ENCODE measurements around the gene SCML2. TPM values are rescaled to one million over a fixed set of nuclear protein-coding genes. Genes with fewer than 3 reads are reported as not detected.
"Not testable (repeated sequence)": the region's sequence is repeated elsewhere in the genome, so short reads cannot be mapped to it uniquely, and the experiment has no call there.

Gene SCML2
- total RNA-seq (2014; rRNA removed; shearing (Covaris generic)): 4.5 and 5.0 TPM in 2 replicates

- peak; percentile 50 for DNase-seq (ENCODE audit: low read depth)
Measured at GRCh38 chrX:18354369-18355223, at the start of gene SCML2. Gene SCML2, minus strand, starts transcription at chrX:18354688. Its CDS starts 20,617 bp downstream, at chrX:18334071.

DNA sequence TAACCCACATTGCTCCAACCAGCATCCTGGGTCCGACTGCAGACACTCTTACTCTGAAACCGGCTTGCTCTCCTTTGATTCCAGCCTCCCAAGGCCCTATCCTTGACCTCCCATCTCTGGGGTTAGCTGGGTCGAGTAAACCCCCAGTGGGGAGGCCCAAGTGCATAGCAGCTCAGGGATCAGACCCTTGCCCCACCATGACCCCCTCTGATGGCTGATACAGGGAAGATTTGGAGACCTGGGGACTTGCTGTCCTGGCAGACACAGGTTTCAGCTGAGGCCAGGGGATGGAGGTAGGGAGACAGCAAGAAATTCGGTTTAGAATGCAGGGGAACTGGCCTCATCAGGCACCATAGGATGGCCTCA lies 47.3 kb upstream of the SCML2 start:
- no peak for DNase-seq (ENCODE audit: low read depth)

GRCh38 chrX:18394477-18394876 lies 40.0 kb upstream of the SCML2 start:
- no peak for DNase-seq (ENCODE audit: low read depth)

- peak; percentile 16 for DNase-seq (ENCODE audit: low read depth)
Measured at GRCh38 chrX:18390941-18391538, 36.6 kb upstream of the SCML2 start.

DNA sequence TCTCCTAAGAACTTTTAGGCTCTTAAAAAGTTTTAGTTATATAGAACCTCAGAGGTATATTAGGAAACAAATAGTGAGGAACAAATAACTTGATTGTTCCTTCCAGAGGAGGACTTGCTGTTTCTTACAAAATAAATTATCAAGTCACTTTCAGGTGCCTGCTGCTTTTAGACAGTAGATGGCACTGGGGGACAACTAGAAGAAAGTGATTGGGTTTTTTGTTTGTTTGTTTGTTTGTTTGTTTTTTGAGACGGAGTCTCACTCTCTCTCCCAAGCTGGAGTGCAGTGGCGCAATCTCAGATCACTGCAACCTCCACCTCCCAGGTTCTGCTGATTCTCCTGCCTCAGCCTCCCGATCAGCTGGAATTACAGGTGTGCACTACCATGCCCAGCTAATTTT lies 35.5 kb upstream of the SCML2 start:
- DNase-seq (ENCODE audit: low read depth): no peak

- DNase-seq (ENCODE audit: low read depth): peak; percentile 19
Measured at GRCh38 chrX:18377796-18378195, 23.3 kb upstream of the SCML2 start.

DNA sequence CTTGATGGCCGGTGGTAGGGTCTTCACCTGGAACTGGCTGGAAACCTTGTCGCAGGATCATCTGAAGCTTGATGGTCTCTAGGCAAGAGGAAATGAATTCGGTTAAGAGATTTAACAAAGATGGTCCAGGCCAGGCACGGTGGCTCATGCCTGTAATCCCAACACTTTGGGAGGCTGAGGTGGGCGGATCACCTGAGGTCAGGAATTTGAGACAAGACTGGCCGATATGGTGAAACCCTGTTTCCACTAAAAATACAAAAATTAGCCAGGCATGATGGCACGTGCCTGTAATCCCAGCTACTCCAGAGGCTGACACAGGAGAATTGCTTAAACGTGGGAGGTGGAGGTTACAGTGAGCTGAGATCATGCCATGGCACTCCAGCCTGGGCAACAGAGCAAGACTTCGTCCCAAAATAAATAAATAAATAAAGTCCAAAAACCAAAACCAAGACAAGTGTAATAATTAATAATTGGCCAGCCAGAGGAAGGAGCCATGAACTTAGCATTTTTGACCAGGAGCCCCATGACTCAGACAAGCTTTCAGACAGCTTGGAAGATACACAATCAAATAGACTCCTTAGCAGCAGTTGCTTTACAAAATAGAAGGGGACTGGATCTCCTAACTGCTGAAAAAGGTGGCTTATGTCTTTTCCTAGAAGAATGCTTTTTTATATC lies 20.8 kb upstream of the SCML2 start:
- not testable (repeated sequence) for DNase-seq (ENCODE audit: low read depth)

- not testable (repeated sequence) for DNase-seq (ENCODE audit: low read depth)
Measured at GRCh38 chrX:18369096-18369495, 14.6 kb upstream of the SCML2 start.

DNA sequence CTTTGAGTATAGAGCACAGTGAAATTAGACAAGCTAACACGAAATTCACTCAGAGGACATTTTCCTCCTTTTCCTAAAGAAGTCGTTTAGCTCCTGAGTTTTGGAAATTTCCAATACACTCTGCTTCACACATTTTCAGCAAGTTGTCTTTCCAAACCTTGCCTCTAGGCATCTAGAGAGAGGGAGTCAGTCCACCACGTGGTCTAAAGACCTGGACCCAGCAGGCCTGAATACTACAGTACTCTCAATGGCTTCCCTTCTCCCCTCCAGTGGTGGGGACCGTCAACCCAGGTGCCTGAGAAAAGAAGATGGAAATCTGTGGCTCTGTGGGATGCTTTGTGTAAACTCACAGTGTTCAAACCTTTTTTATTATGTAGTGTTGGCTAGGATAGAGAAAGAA lies 13.9 kb upstream of the SCML2 start:
- no peak for DNase-seq (ENCODE audit: low read depth)

- DNase-seq (ENCODE audit: low read depth): peak; percentile 59
Measured at GRCh38 chrX:18360867-18361266, 6.4 kb upstream of the SCML2 start.

DNA sequence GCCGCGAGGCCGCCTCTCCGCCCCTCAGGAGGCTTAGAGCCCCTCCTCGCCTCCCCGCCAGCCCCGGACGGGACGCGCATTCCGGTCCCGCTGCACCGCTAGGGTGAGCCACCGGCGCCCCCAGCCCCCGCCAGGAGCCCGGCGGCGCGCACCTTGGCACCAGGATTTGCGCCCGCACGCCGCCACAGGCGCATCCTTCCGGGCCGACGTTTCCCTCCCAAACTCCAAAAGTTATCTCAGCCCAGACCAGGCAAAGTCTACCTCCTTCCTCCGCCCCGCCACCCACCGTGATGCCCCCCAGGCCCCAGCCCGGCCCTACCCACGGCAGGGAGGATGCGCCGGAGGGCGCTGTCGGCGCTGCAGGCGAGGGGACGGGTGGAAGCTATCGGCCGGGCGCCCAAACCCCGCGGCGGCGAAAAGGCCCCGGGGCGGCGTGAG lies 538 bp downstream of the SCML2 start:
- peak; percentile 17 for DNase-seq (ENCODE audit: low read depth)

DNA sequence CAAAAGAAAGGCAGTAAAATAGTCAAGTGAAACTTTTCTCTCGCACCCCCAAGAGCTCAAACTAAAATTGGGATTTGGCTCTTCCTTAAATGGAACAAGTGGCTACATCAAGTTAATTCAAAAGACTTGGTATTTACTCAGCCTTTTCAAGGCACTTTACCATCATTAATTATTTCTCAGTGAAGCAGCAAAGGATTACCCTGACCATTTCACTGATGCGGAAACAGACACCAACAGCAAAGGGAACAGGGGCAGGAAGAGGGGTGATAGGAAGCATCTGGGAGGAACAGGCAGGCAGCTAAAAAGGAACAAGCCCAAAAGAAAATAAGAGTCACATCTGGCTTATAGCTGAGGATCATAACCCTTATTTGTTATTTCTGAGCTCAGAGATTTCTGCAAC lies 2.7 kb downstream of the SCML2 start:
- DNase-seq (ENCODE audit: low read depth): peak; percentile 5

GRCh38 chrX:18348047-18348446 lies 6.4 kb downstream of the SCML2 start:
- DNase-seq (ENCODE audit: low read depth): peak; percentile 2

DNA sequence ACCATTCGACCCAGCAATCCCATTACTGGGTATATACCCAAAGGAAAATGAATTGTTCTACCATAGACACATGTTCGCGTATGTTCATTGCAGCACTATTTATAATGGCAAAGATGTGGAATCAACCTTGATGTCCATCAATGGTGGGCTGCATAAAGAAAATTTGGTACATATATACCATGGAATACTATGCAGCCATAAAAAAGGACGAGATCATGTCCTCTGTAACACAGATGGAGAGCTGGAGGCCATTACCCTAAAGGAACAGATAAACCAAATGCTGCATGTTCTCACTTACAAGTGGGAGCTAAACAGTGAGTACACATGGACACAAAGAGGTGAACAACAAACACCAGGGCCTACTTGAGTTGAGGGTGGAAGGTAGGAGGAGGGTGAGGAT lies 45.1 kb downstream of the SCML2 start:
- DNase-seq (ENCODE audit: low read depth): no peak

DNA sequence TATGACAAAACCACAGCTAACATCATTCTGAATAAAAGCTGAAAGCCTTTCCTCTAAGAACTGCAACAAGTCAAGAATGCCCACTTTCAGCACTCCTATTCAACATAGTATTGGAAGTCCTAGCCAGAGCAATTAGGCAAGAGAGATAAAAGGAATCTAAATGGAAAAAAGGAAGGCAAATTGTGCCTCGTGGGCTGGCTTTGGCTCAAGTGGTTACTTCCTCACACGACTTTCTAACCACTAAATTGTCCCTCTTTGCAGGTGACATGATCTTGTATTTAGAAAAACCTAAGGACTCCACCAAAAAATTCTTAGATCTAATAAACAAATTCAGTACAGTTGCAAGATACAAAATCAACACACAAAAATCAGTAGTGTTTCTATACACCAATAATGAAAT lies 57.2 kb downstream of the SCML2 start:
- no peak for DNase-seq (ENCODE audit: low read depth)

DNA sequence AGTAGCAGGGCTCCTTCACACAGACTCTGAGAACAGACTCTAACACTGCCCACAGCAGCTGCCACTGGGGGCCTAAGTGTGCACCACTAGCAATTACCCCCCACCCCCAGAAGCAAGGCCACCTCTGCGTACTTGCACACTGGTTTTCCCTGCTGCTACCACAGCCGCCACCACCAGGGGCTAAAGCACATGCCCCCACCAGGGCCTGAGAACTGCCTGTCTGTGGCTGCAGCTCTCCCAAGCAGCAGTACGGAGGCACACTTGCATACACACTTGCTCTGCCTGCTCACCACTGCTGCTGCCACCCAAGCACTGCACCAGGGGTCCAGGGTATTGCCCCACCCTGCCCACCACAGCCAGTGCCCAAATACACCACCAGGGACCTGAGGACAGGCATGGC lies 59.6 kb downstream of the SCML2 start:
- no peak for DNase-seq (ENCODE audit: low read depth)

- DNase-seq (ENCODE audit: low read depth): no peak
Measured at GRCh38 chrX:18291006-18291545, 63.4 kb downstream of the SCML2 start.

- no peak for DNase-seq (ENCODE audit: low read depth)
Measured at GRCh38 chrX:18290200-18290599, 64.3 kb downstream of the SCML2 start.

- DNase-seq (ENCODE audit: low read depth): no peak
Measured at GRCh38 chrX:18288716-18289115, 65.8 kb downstream of the SCML2 start.

DNA sequence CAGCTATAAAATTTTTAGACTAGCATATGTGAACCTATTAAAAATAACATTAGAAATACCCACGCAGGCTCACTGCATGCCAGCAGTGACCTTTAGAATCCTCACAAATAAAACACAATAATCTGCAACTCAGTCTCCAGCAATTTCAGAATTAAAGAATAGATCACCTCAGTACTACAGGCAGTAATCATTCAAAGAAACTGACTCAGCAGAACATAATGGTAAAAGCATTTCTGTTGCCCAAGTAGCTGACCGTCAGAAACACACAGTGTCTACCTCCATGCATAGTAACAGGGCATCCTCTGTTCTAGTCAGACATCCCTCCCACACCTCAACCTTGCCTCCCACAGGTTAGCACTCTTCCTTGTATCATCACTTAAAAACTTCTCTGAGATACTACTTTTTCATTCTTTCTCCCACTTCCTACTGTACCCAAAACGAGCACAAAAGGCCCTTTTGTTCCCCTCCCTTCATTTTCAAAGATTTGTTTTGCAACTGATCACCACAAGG lies 68.1 kb downstream of the SCML2 start:
- no peak for DNase-seq (ENCODE audit: low read depth)

DNA sequence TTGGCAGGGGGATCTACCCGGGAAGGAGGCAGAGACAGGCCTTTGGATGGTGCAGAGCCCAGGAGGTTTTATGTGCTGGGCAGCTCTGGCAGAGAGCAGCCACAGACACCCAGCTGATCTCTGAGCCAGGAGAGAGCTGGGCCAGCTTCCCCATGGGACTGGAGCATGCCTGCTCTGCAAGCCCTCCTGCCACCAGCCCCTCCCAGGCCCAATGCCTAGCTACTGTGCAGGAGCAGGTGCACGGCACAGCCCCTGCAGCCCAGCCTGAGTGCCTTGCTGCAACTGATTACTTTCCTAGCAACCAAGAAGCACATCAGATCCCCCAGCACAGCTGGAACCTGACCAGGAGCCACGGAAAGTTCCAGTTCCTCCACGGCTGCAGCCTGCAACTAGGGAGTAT lies 76.0 kb downstream of the SCML2 start:
- no peak for DNase-seq (ENCODE audit: low read depth)

DNA sequence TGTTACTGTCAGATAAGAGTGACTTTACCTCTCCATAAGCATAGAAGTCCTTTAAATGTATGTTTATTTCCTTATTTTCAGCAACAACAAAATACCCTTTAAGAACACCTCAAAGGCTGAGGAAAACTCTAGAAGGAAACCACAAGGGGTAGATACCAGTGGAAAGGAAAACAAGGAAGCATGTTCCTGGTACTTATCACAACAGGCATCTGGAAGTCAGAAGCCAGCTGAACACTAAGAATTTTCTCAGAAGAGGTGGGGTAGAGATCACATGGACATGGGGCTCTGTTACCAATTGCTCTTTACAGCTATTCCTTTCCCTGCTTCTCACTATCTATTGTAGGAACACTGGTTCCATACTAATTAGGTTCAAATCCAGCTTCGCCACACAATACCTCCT lies 82.3 kb downstream of the SCML2 start:
- no peak for DNase-seq (ENCODE audit: low read depth)
